ENCODE results near the gene SRSF4.

DNA sequence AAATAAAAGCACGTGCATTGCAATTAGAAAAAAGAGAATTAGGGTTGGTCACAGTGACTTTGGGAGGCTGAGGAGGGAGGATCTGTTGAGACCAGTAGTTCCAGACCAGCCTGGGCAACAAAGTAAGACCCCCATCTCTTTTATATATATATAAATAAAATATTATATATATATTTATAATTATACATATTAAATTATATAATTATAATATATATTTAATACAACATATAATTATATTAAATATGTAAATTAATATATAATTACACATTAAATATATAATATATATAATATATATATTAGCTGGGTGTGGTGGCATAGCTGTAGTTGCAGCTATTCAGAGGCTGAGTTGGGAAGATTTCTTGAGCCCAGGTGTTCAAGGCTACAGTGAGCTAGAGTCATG lies 81.2 kb downstream of the SRSF4 start:
- TF ChIP-seq GABPA (IDR thresholded peaks at IDR 0.05; ENCODE audit: borderline replicate concordance, insufficient read depth, low read length) (no peak), CHD2 (IDR thresholded peaks at IDR 0.05; ENCODE audit: low read length) (no peak), SUZ12 (IDR thresholded peaks at IDR 0.05; ENCODE audit: low read length) (no peak), ZNF274 (IDR thresholded peaks at IDR 0.05; ENCODE audit: borderline replicate concordance, extremely low read depth, low read length) (no peak)
- TF ChIP-seq, protein P1, sequence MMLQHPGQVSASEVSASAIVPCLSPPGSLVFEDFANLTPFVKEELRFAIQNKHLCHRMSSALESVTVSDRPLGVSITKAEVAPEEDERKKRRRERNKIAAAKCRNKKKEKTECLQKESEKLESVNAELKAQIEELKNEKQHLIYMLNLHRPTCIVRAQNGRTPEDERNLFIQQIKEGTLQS (IDR thresholded peaks at IDR 0.05; ENCODE audit: insufficient read depth, low read depth, low read length): no peak
- TF ChIP-seq, protein P2, sequence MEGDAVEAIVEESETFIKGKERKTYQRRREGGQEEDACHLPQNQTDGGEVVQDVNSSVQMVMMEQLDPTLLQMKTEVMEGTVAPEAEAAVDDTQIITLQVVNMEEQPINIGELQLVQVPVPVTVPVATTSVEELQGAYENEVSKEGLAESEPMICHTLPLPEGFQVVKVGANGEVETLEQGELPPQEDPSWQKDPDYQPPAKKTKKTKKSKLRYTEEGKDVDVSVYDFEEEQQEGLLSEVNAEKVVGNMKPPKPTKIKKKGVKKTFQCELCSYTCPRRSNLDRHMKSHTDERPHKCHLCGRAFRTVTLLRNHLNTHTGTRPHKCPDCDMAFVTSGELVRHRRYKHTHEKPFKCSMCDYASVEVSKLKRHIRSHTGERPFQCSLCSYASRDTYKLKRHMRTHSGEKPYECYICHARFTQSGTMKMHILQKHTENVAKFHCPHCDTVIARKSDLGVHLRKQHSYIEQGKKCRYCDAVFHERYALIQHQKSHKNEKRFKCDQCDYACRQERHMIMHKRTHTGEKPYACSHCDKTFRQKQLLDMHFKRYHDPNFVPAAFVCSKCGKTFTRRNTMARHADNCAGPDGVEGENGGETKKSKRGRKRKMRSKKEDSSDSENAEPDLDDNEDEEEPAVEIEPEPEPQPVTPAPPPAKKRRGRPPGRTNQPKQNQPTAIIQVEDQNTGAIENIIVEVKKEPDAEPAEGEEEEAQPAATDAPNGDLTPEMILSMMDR (IDR thresholded peaks at IDR 0.05; ENCODE audit: control extremely low read depth in 1 of 3, insufficient read depth in 1 of 3, low read depth in 1 of 3, low read length in 3 of 3): no peak

Data from H1 (cell line).